NCI-H2029 treated with DMSO at 0.1 percent for 48 hours (cell line): ENCODE measurements around the gene BCORL1.
A peak's percentile ranks its signal among the peaks of the same experiment; 100 is the strongest.

Experiments
- DNase-seq: peaks from one replicate; lab custom pipeline; 2025; lab: John Stamatoyannopoulos, UW

Gene BCORL1

GRCh38 chrX:130014770-130015169 is 32.3 kb downstream of the BCORL1 start:
- no peak for DNase-seq

GRCh38 chrX:130015181-130015580 is 32.7 kb downstream of the BCORL1 start:
- no peak for DNase-seq

GRCh38 chrX:130018143-130018542 is 35.7 kb downstream of the BCORL1 start:
- DNase-seq = no peak

GRCh38 chrX:130020661-130021324 is 38.4 kb downstream of the BCORL1 start:
- no peak for DNase-seq

- DNase-seq = peak; percentile 27
Observed at GRCh38 chrX:130024127-130024526, 41.7 kb downstream of the BCORL1 start.

GRCh38 chrX:130025256-130025655 is 42.8 kb downstream of the BCORL1 start:
- DNase-seq = no peak

- no peak for DNase-seq
Observed at GRCh38 chrX:130027569-130027968, 45.1 kb downstream of the BCORL1 start.

GRCh38 chrX:130028196-130028595 is 45.8 kb downstream of the BCORL1 start:
- DNase-seq = no peak

- no peak for DNase-seq
Observed at GRCh38 chrX:130030826-130031225, 48.4 kb downstream of the BCORL1 start.

GRCh38 chrX:130032552-130032951 is 50.1 kb downstream of the BCORL1 start:
- no peak for DNase-seq

- DNase-seq = no peak
Observed at GRCh38 chrX:130034178-130034577, 51.7 kb downstream of the BCORL1 start.

- no peak for DNase-seq
Observed at GRCh38 chrX:130039847-130040246, 57.4 kb downstream of the BCORL1 start.

GRCh38 chrX:130047416-130047815 is 65.0 kb downstream of the BCORL1 start:
- DNase-seq = no peak

- no peak for DNase-seq
Observed at GRCh38 chrX:130048686-130049222, 66.3 kb downstream of the BCORL1 start.

- no peak for DNase-seq
Observed at GRCh38 chrX:130049821-130050220, 67.4 kb downstream of the BCORL1 start.

- DNase-seq = no peak
Observed at GRCh38 chrX:130051176-130051845, 68.9 kb downstream of the BCORL1 start.

- no peak for DNase-seq
Observed at GRCh38 chrX:130053236-130053635, 70.8 kb downstream of the BCORL1 start.

- no peak for DNase-seq
Observed at GRCh38 chrX:130055103-130055502, 72.7 kb downstream of the BCORL1 start.

- no peak for DNase-seq
Observed at GRCh38 chrX:130055899-130056298, 73.5 kb downstream of the BCORL1 start.

- DNase-seq = no peak
Observed at GRCh38 chrX:130057209-130057608, 74.8 kb downstream of the BCORL1 start.

GRCh38 chrX:130058652-130059051 is 76.2 kb downstream of the BCORL1 start:
- no peak for DNase-seq

GRCh38 chrX:130060122-130061069 is 78.0 kb downstream of the BCORL1 start:
- DNase-seq = peak; percentile 40
